H1 (cell line): ENCODE measurements around the gene MAB21L3. TPM values are rescaled to one million over a fixed set of nuclear protein-coding genes. Genes with fewer than 3 reads are reported as not detected.

Source experiments
- CTCF ChIA-PET: fragments of 300-600 bp; sonication (Branson Sonifier 250); formaldehyde crosslinking; loops from one replicate; lab custom pipeline; 2021; ENCODE audit not compliant: partially characterized antibody; lab: Charles Lee
- POLR2A ChIA-PET: fragments of 300-600 bp; sonication (Branson Sonifier 250); formaldehyde crosslinking; loops from one replicate; lab custom pipeline; 2021; ENCODE audit warnings: inconsistent platforms; ENCODE audit not compliant: partially characterized antibody; lab: Charles Lee
- DNase-seq, 2 experiments: peaks; one replicate each; pipeline versions ENCODE4 v3.0.0 to v3.0.0-alpha.2; 2010 to 2022; ENCODE audit warnings: low spot score in 2 of 2, low read depth in 1 of 2, mixed read lengths in 1 of 2
- FAIRE-seq: peaks from 2 replicates; lab custom pipeline; 2011; peaks lifted over from hg19 to GRCh38; lab: Jason Lieb, UNC
- H2AFZ ChIP-seq: 2 replicates; pipeline ENCODE4 v1.8.1; 2012; ENCODE audit warnings: low read length, inconsistent platforms
- H2AK5ac ChIP-seq: 2 replicates; pipeline ENCODE4 v1.6.1; 2013; ENCODE audit warnings: low read depth, low read length
- H2BK120ac ChIP-seq: replicated peaks from 2 replicates; pipeline ENCODE3; 2013; ENCODE audit warnings: low read depth, low read length, inconsistent platforms
- H2BK12ac ChIP-seq: 2 replicates; pipeline ENCODE4 v1.6.1; 2013; ENCODE audit warnings: low read depth, low read length
- H2BK15ac ChIP-seq: 2 replicates; pipeline ENCODE4 v1.6.1; 2013; ENCODE audit warnings: low read length
- H2BK20ac ChIP-seq: 2 replicates; pipeline ENCODE4 v1.6.1; 2013; ENCODE audit warnings: low read length
- H2BK5ac ChIP-seq: 2 replicates; pipeline ENCODE4 v1.6.1; 2013; ENCODE audit warnings: low read depth, low read length
- H3K14ac ChIP-seq: 2 replicates; pipeline ENCODE4 v1.6.1; 2013; ENCODE audit warnings: inconsistent platforms; ENCODE audit not compliant: insufficient read length
- H3K18ac ChIP-seq: 2 replicates; pipeline ENCODE4 v1.6.1; 2013; ENCODE audit warnings: low read length; ENCODE audit errors: extremely low read depth
- H3K23ac ChIP-seq: 2 replicates; pipeline ENCODE4 v1.6.1; 2013; ENCODE audit warnings: inconsistent platforms; ENCODE audit not compliant: insufficient read length
- H3K23me2 ChIP-seq: 2 replicates; pipeline ENCODE4 v1.6.1; 2013; ENCODE audit warnings: low read depth, low read length
- H3K27ac ChIP-seq: 2 replicates; pipeline ENCODE4 v1.6.1; 2011; ENCODE audit warnings: low read depth, low read length, inconsistent platforms
- H3K27me3 ChIP-seq, 4 experiments: replicated peaks in 1 of 4; 1 replicate in 1 of 4; 2 replicates in 3 of 4; pipeline versions ENCODE4 v1.6.1 to v1.8.1; 2011 to 2013; ENCODE audit warnings: low read length in 3 of 4, mild to moderate bottlenecking in 3 of 4, inconsistent platforms in 2 of 4, mixed read lengths in 2 of 4, moderate library complexity in 1 of 4; ENCODE audit not compliant: control insufficient read depth in 3 of 4, insufficient read depth in 3 of 4; ENCODE audit errors: extremely low read depth in 1 of 4
- H3K36me3 ChIP-seq, 4 experiments: 2 replicates each; pipeline versions ENCODE4 v1.6.1 to v1.8.1; 2011 to 2013; ENCODE audit warnings: mild to moderate bottlenecking in 4 of 4, low read length in 3 of 4, moderate library complexity in 2 of 4, control low read depth in 1 of 4, inconsistent platforms in 1 of 4; ENCODE audit not compliant: insufficient read depth in 4 of 4, control insufficient read depth in 2 of 4
- H3K4ac ChIP-seq: replicated peaks from 2 replicates; pipeline ENCODE3; 2013; ENCODE audit warnings: low read length, low read depth, mixed read lengths, inconsistent platforms; ENCODE audit not compliant: insufficient read length
- H3K4me1 ChIP-seq, 4 experiments: replicated peaks in 1 of 4; 1 replicate in 1 of 4; 2 replicates in 3 of 4; pipeline versions ENCODE4 v1.6.1 to v1.8.1; 2011 to 2013; ENCODE audit warnings: low read length in 3 of 4, inconsistent platforms in 2 of 4, mixed read lengths in 1 of 4; ENCODE audit not compliant: insufficient read depth in 4 of 4, control insufficient read depth in 3 of 4
- H3K4me2 ChIP-seq, 2 experiments: 2 replicates each; pipeline versions ENCODE4 v1.6.1 to v1.8.1; 2011 to 2013; ENCODE audit warnings: low read depth in 2 of 2, low read length in 2 of 2, control low read depth in 1 of 2, inconsistent platforms in 1 of 2, mild to moderate bottlenecking in 1 of 2; ENCODE audit not compliant: insufficient read depth in 1 of 2
- H3K4me3 ChIP-seq, 4 experiments: fragments of 200-600, 300-600 bp in 1 of 4; sonication (generic), shearing (Covaris generic), sonication (Bioruptor Twin) in 1 of 4; 2 replicates each; pipeline versions ENCODE4 v1.5.1 to v1.8.1; 2011 to 2016; ENCODE audit warnings: low read length in 4 of 4, low read depth in 3 of 4, control low read depth in 2 of 4, inconsistent platforms in 2 of 4, mild to moderate bottlenecking in 2 of 4, mixed read lengths in 1 of 4, moderate library complexity in 1 of 4; ENCODE audit not compliant: insufficient read depth in 2 of 4; ENCODE audit errors: extremely low read depth in 1 of 4
- H3K56ac ChIP-seq: replicated peaks from 2 replicates; pipeline ENCODE3; 2013; ENCODE audit warnings: low read depth, mild to moderate bottlenecking, mixed read lengths, low read length, inconsistent platforms; ENCODE audit not compliant: insufficient read length
- H3K79me1 ChIP-seq: 2 replicates; pipeline ENCODE4 v1.6.1; 2013; ENCODE audit warnings: low read depth, low read length, control low read depth
- H3K79me2 ChIP-seq, 2 experiments: 2 replicates each; pipeline versions ENCODE4 v1.6.1 to v1.8.1; 2012 to 2013; ENCODE audit warnings: low read length in 2 of 2, mild to moderate bottlenecking in 2 of 2, inconsistent platforms in 1 of 2; ENCODE audit not compliant: insufficient read depth in 2 of 2, control insufficient read depth in 1 of 2
- H3K9ac ChIP-seq, 4 experiments: replicated peaks in 1 of 4; 1 replicate in 1 of 4; 2 replicates in 3 of 4; pipeline versions ENCODE4 v1.6.1 to v1.8.1; 2011 to 2013; ENCODE audit warnings: low read depth in 3 of 4, low read length in 3 of 4, control low read depth in 2 of 4, mild to moderate bottlenecking in 2 of 4, moderate library complexity in 2 of 4, inconsistent platforms in 1 of 4; ENCODE audit errors: extremely low read depth in 1 of 4
- H3K9me3 ChIP-seq, 2 experiments: 2 replicates each; pipeline versions ENCODE4 v1.6.1 to v1.8.1; 2012 to 2013; ENCODE audit warnings: mild to moderate bottlenecking in 2 of 2, moderate library complexity in 2 of 2, control low read depth in 1 of 2, inconsistent platforms in 1 of 2, low read depth in 1 of 2, low read length in 1 of 2, mixed read lengths in 1 of 2; ENCODE audit not compliant: insufficient read depth in 2 of 2
- H4K20me1 ChIP-seq, 2 experiments: replicated peaks in 1 of 2; 2 replicates each; pipeline versions ENCODE3 to v1.8.1; 2011 to 2013; ENCODE audit warnings: inconsistent platforms in 2 of 2, low read length in 2 of 2, mild to moderate bottlenecking in 1 of 2; ENCODE audit not compliant: insufficient read depth in 2 of 2, control insufficient read depth in 1 of 2
- H4K5ac ChIP-seq: 2 replicates; pipeline ENCODE4 v1.6.1; 2013; ENCODE audit warnings: low read length, low read depth, mixed read lengths, inconsistent platforms; ENCODE audit not compliant: insufficient read length
- H4K8ac ChIP-seq: 2 replicates; pipeline ENCODE4 v1.8.0; 2013; ENCODE audit warnings: mild to moderate bottlenecking, moderate library complexity, low read length, inconsistent platforms; ENCODE audit not compliant: insufficient read depth; ENCODE audit errors: extremely low read depth
- H4K91ac ChIP-seq: replicated peaks from 2 replicates; pipeline ENCODE3; 2013; ENCODE audit warnings: low read length, mixed read lengths, inconsistent platforms; ENCODE audit not compliant: insufficient read length
- BACH1 ChIP-seq: IDR thresholded peaks from 2 replicates; pipeline ENCODE4 v1.6.1; 2012; ENCODE audit warnings: low read length, improper control_type of control experiment
- CTBP2 ChIP-seq: IDR thresholded peaks from 2 replicates; pipeline ENCODE4 v1.7.0; 2011; ENCODE audit warnings: borderline replicate concordance, mild to moderate bottlenecking, moderate library complexity, mixed read lengths, low read length; ENCODE audit not compliant: insufficient read depth, insufficient read length
- GABPA ChIP-seq: IDR thresholded peaks from 2 replicates; pipeline ENCODE4 v1.6.1; 2011; ENCODE audit warnings: mild to moderate bottlenecking, low read length, moderate library complexity, borderline replicate concordance; ENCODE audit not compliant: insufficient read depth
- NANOG ChIP-seq: IDR thresholded peaks from 2 replicates; pipeline ENCODE4 v1.6.1; 2011; ENCODE audit warnings: low read length, low read depth, mild to moderate bottlenecking, inconsistent platforms; ENCODE audit not compliant: insufficient read depth, poor library complexity, severe bottlenecking
- NRF1 ChIP-seq: IDR thresholded peaks from 2 replicates; pipeline ENCODE4 v1.6.1; 2011; ENCODE audit warnings: mild to moderate bottlenecking, low read depth, low read length, improper control_type of control experiment
- RFX5 ChIP-seq: IDR thresholded peaks from 2 replicates; pipeline ENCODE4 v1.6.1; 2011; ENCODE audit warnings: low read depth, low read length, improper control_type of control experiment, borderline replicate concordance
- TAF7 ChIP-seq: optimal IDR thresholded peaks from 2 replicates; pipeline ENCODE3; 2011; ENCODE audit warnings: low read depth, mild to moderate bottlenecking, inconsistent platforms, low read length, moderate library complexity, borderline replicate concordance
- USF2 ChIP-seq: IDR thresholded peaks from 2 replicates; pipeline ENCODE4 v1.6.1; 2011; ENCODE audit warnings: low read length, improper control_type of control experiment
- WGBS, 2 experiments: shearing (Covaris generic) in 1 of 2; methylation state at CpG; one replicate each; pipeline versions ENCODE4 v1.1.6 to v1.1.7; 2013 to 2015; ENCODE audit warnings: low lambda C conversion rate in 2 of 2, mixed read lengths in 2 of 2, inconsistent platforms in 1 of 2, low coverage in 1 of 2, missing lambda C conversion rate in 1 of 2; ENCODE audit not compliant: insufficient replicate concordance in 2 of 2, insufficient coverage in 1 of 2, insufficient read length in 1 of 2; ENCODE audit errors: extremely low coverage in 1 of 2, missing lambda C conversion rate in 1 of 2; 5-methylcytosine and 5-hydroxymethylcytosine counted together
- polyA plus RNA-seq, 7 experiments: library from polyadenylated mRNA; depleted of rRNA in 3 of 7; stranded (reverse) in 5 of 7; unstranded in 2 of 7; fragments of >200 nt in 5 of 7; fragments of 200-250 nt in 2 of 7; gene quantifications; 1 replicate in 5 of 7; 2 replicates in 1 of 7; 4 replicates in 1 of 7; pipeline versions ENCODE4 v1.2.1 to v1.2.3, GENCODE V29; 2011 to 2013; ENCODE audit warnings: missing spikeins in 2 of 7, mixed read lengths in 2 of 7
- total RNA-seq: library from RNA; stranded (reverse); fragmentation: NEBNext Ultra II Directional; extraction: Animal tissue kit (Norgen Biotek cat#: 25700); gene quantifications from 2 replicates; pipeline ENCODE4 v1.2.1, GENCODE V29; 2021

MAB21L3 gene
- total and polyA plus RNA-seq, 2 of the 8 experiments (the other 6 are each of a cell fraction or from before 2014, with no cell fraction given), result not detected

- Histone ChIP-seq H2AK5ac (no peak overlapping the region), H3K56ac (no peak overlapping the region), H2AFZ (0 out of 2 replicates have a peak overlapping the region, but pooled peaks have one; percentile 27), H3K27me3 (no peaks in the 10 kb centered on the region), H3K27ac (no peak overlapping the region), H2BK20ac (no peak overlapping the region), H3K23me2 (no peaks in the 10 kb centered on the region), H4K5ac (no peak overlapping the region), H3K4me3 (no peak overlapping the region), H2BK12ac (no peak overlapping the region), H3K9me3 (no peaks in the 10 kb centered on the region), H2BK120ac (no peak overlapping the region), H3K4me2 (no peak overlapping the region), H3K4me1 (no peaks in the 10 kb centered on the region), H3K14ac (no peak overlapping the region), H3K23ac (no peak overlapping the region), H2BK5ac (no peak overlapping the region), H3K9ac (no peak overlapping the region), H3K4ac (no peak overlapping the region), H3K36me3 (no peaks in the 10 kb centered on the region), H2BK15ac (no peak overlapping the region), H4K8ac (no peak overlapping the region), H3K79me1 (no peaks in the 10 kb centered on the region), H4K91ac (no peak overlapping the region), H3K79me2 (no peaks in the 10 kb centered on the region), H4K20me1 (no peaks in the 10 kb centered on the region), H3K18ac (no peak overlapping the region)
- DNase-seq (no peak), FAIRE-seq (no peak)
- 87% methylated on average over 3 of the region's 3 CpGs; no CpG with 5 or more reads in 1 of the 2 experiments for WGBS, 2 experiments
- CTCF ChIA-PET, result no interaction called here
- TF ChIP-seq BACH1, result no peak
- TF ChIP-seq RFX5, result no peak
- TF ChIP-seq GABPA, result no peak
- no peak for TF ChIP-seq TAF7
- TF ChIP-seq CTBP2, result no peak
- no peak for TF ChIP-seq USF2
- no peak for TF ChIP-seq NANOG
- TF ChIP-seq NRF1, result no peak
- POLR2A ChIA-PET, result no interaction called here
These were observed 7.3 kb downstream of the MAB21L3 start for GRCh38 chr1:116118471-116118870.
